GM23338 (cell line): ENCODE results near the gene ADCY7. TPM values are rescaled to one million over a fixed set of nuclear protein-coding genes. Genes with fewer than 3 reads are reported as not detected.
A peak's percentile ranks its signal among the peaks of the same experiment; 100 is the strongest.

ENCODE experiments used
- ATAC-seq: fragments of 200-7000 bp; cut with Tn5 transposase; 3 replicates; pipeline ENCODE4 v1.9.1; 2020
- DNase-seq: peaks from one replicate; pipeline ENCODE4 v3.0.0-alpha.2; 2015; ENCODE audit warnings: low spot score
- H2AFZ ChIP-seq: fragments of 200-600 bp; sonication (generic); 2 replicates; pipeline ENCODE4 v1.8.0; 2016; ENCODE audit warnings: antibody characterized with exemption, mild to moderate bottlenecking, moderate library complexity
- H3F3A ChIP-seq: fragments of 200-600 bp; sonication (generic); replicated peaks from 2 replicates; pipeline ENCODE4 v1.8.0; 2017; ENCODE audit warnings: antibody characterized with exemption, mixed run types, low read depth
- H3K27ac ChIP-seq: fragments of 200-600 bp; sonication (generic); 2 replicates; pipeline ENCODE4 v1.6.1; 2016; ENCODE audit warnings: low read depth
- H3K27me3 ChIP-seq: fragments of 200-600 bp; sonication (generic); 2 replicates; pipeline ENCODE4 v1.8.0; 2016; ENCODE audit warnings: mild to moderate bottlenecking, mixed run types, moderate library complexity; ENCODE audit not compliant: insufficient read depth
- H3K36me3 ChIP-seq: fragments of 200-600 bp; sonication (generic); 2 replicates; pipeline ENCODE4 v1.8.0; 2016; ENCODE audit warnings: mild to moderate bottlenecking; ENCODE audit not compliant: insufficient read depth
- H3K4me1 ChIP-seq: fragments of 200-600 bp; sonication (generic); 2 replicates; pipeline ENCODE4 v1.8.0; 2016; ENCODE audit warnings: mild to moderate bottlenecking, moderate library complexity; ENCODE audit not compliant: insufficient read depth
- H3K4me2 ChIP-seq: fragments of 200-600 bp; sonication (generic); 2 replicates; pipeline ENCODE4 v1.7.1; 2017; ENCODE audit warnings: mixed run types
- H3K4me3 ChIP-seq: fragments of 200-600 bp; sonication (generic); 2 replicates; pipeline ENCODE4 v1.6.1; 2016; ENCODE audit warnings: mixed run types
- H3K79me2 ChIP-seq: fragments of 200-600 bp; sonication (generic); replicated peaks from 2 replicates; pipeline ENCODE4 v1.8.0; 2017; ENCODE audit warnings: mild to moderate bottlenecking; ENCODE audit not compliant: insufficient read depth
- H3K9me2 ChIP-seq: fragments of 200-600 bp; sonication (generic); 2 replicates; pipeline ENCODE4 v1.8.0; 2017; ENCODE audit not compliant: insufficient read depth
- H4K20me1 ChIP-seq: fragments of 200-600 bp; sonication (generic); replicated peaks from 2 replicates; pipeline ENCODE4 v1.8.0; 2017; ENCODE audit warnings: mild to moderate bottlenecking; ENCODE audit not compliant: insufficient read depth
- H3K27ac Mint-ChIP-seq: 2 replicates; pipeline ENCODE4 v1.8.0; 2020; ENCODE audit warnings: inconsistent platforms, mild to moderate bottlenecking, moderate library complexity, mixed read lengths
- H3K27me3 Mint-ChIP-seq: 3 replicates; pipeline ENCODE4 v1.8.0; 2022; ENCODE audit warnings: low read depth, mild to moderate bottlenecking, moderate library complexity, mixed read lengths, inconsistent platforms; ENCODE audit not compliant: insufficient read depth, poor library complexity
- H3K36me3 Mint-ChIP-seq: 3 replicates; pipeline ENCODE4 v1.8.0; 2021; ENCODE audit warnings: low read depth, mild to moderate bottlenecking, inconsistent platforms, moderate library complexity, mixed read lengths
- H3K4me1 Mint-ChIP-seq: 3 replicates; pipeline ENCODE4 v1.8.0; 2020; ENCODE audit warnings: mild to moderate bottlenecking, inconsistent platforms, mixed read lengths
- H3K4me3 Mint-ChIP-seq: 3 replicates; pipeline ENCODE4 v1.8.0; 2021; ENCODE audit warnings: moderate library complexity, mild to moderate bottlenecking, inconsistent platforms, mixed read lengths
- H3K9me3 Mint-ChIP-seq: 3 replicates; pipeline ENCODE4 v1.8.0; 2020; ENCODE audit warnings: moderate library complexity, mild to moderate bottlenecking, inconsistent platforms, mixed read lengths
- CREB1 ChIP-seq: fragments of 250-450 bp; sonication (Bioruptor Pico); IDR thresholded peaks from 2 replicates; pipeline ENCODE4 v1.5.0; 2020; ENCODE audit warnings: low read depth, mild to moderate bottlenecking, moderate library complexity
- EZH2phosphoT487 ChIP-seq: fragments of 200-600 bp; sonication (generic); IDR thresholded peaks from one replicate; pipeline ENCODE4 v1.8.1; 2018; ENCODE audit warnings: antibody characterized with exemption; ENCODE audit not compliant: unreplicated experiment
- JUNB ChIP-seq: IDR thresholded peaks from one replicate; pipeline ENCODE4 v1.6.1; 2016; ENCODE audit warnings: antibody characterized with exemption; ENCODE audit not compliant: unreplicated experiment
- STAT1 ChIP-seq: IDR thresholded peaks from one replicate; pipeline ENCODE4 v1.6.1; 2016; ENCODE audit warnings: antibody characterized with exemption; ENCODE audit not compliant: unreplicated experiment
- long read RNA-seq: library from polyadenylated mRNA; unstranded; transcript quantifications from one replicate; pipeline ENCODE4 v2.0.0, GENCODE V29; 2020; ENCODE audit not compliant: unreplicated experiment
- polyA plus RNA-seq: library from polyadenylated mRNA; unstranded; fragments of >200 nt; fragmentation: Nextera tagmentation; extraction: Ambion mirVana; gene quantifications from 2 replicates; pipeline ENCODE4 v1.2.1, GENCODE V29; 2016
- total RNA-seq: library from RNA; depleted of rRNA; stranded (reverse); fragments of >200 nt; shearing (Covaris generic); gene quantifications from 2 replicates; pipeline ENCODE4 v1.2.3, GENCODE V29; 2014; rRNA removed
- TF ChIP-seq, protein P1 (sequence below): IDR thresholded peaks from 2 replicates; pipeline ENCODE4 v1.6.1; 2016; ENCODE audit warnings: antibody characterized with exemption
- TF ChIP-seq, protein P2 (sequence below), 2 experiments: fragments of 200-600 bp in 1 of 2; sonication (generic) in 1 of 2; conservative IDR thresholded peaks; 2 replicates each; pipeline versions ENCODE4 v1.5.1 to v1.6.1; 2016 to 2017; ENCODE audit warnings: antibody characterized with exemption in 2 of 2, low read depth in 2 of 2, mild to moderate bottlenecking in 2 of 2, moderate library complexity in 1 of 2

The ADCY7 gene
- total RNA-seq, result 10.5 and 10.8 TPM in 2 replicates
- polyA plus RNA-seq, result 2.4 and 2.5 TPM in 2 replicates
- long read RNA-seq, partial matches to known transcripts, result 0 of 2 reads
- long read RNA-seq, other reads (novel, unspliced or antisense), result 2 of 2 reads

GRCh38 chr16:50266337-50267091 lies at the start of gene ADCY7:
TSS of gene ADCY7 (plus strand) at chr16:50266551. CDS start at chr16:50288180, 21,629 bp downstream.
- Mint-ChIP-seq H3K36me3 (no peaks in the 10 kb centered on the region), H3K4me1 (peaks cover 14% of the 10 kb centered on the region), H3K9me3 (no peaks in the 10 kb centered on the region), H3K4me3 (no peak within 1 kb of the TSS), H3K27ac (no peak within 1 kb of the TSS), H3K27me3 (peaks cover 13% of the 10 kb centered on the region)
- H4K20me1 ChIP-seq, result no peaks in the 10 kb centered on the region
- H3K27me3 ChIP-seq, result no peaks in the 10 kb centered on the region
- no peaks in the 10 kb centered on the region for H3K36me3 ChIP-seq
- H2AFZ ChIP-seq, result 0 out of 2 replicates have a peak within 1 kb of the TSS, but pooled peaks have one; percentile 3
- H3K4me1 ChIP-seq, result peaks cover 7% of the 10 kb centered on the region; the same call in 1 of the 2 replicates
- H3K27ac ChIP-seq, result no peak within 1 kb of the TSS
- no peak within 1 kb of the TSS for H3K4me3 ChIP-seq
- peak within 1 kb of the TSS; percentile 38; the same call in 1 of the 2 replicates for H3K4me2 ChIP-seq
- DNase-seq (peak; percentile 57), ATAC-seq (peak; percentile 86)
- no peaks in the 10 kb centered on the region for H3K79me2 ChIP-seq
- TF ChIP-seq EZH2phosphoT487, result no peak
- no peak for TF ChIP-seq CREB1 (CRISPR knock-in tag)
- TF ChIP-seq STAT1, result no peak
- TF ChIP-seq, protein P1, sequence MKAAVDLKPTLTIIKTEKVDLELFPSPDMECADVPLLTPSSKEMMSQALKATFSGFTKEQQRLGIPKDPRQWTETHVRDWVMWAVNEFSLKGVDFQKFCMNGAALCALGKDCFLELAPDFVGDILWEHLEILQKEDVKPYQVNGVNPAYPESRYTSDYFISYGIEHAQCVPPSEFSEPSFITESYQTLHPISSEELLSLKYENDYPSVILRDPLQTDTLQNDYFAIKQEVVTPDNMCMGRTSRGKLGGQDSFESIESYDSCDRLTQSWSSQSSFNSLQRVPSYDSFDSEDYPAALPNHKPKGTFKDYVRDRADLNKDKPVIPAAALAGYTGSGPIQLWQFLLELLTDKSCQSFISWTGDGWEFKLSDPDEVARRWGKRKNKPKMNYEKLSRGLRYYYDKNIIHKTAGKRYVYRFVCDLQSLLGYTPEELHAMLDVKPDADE, result no peak
- H3F3A ChIP-seq, result no peaks in the 10 kb centered on the region
- H3K9me2 ChIP-seq, result no peaks in the 10 kb centered on the region

GRCh38 chr16:50219402-50219975 lies 46.9 kb upstream of the ADCY7 start:
- Mint-ChIP-seq H3K27me3 (peaks cover 3% of the 10 kb centered on the region), H3K27ac (no peak overlapping the region), H3K9me3 (no peaks in the 10 kb centered on the region), H3K4me1 (no peaks in the 10 kb centered on the region), H3K4me3 (no peak overlapping the region), H3K36me3 (peaks cover 19% of the 10 kb centered on the region)
- Histone ChIP-seq H3K9me2 (no peaks in the 10 kb centered on the region), H3F3A (no peaks in the 10 kb centered on the region), H3K4me1 (no peaks in the 10 kb centered on the region), H3K27ac (no peak overlapping the region), H3K27me3 (no peaks in the 10 kb centered on the region), H3K79me2 (no peaks in the 10 kb centered on the region), H2AFZ (no peak overlapping the region), H3K4me2 (no peak overlapping the region), H3K36me3 (peaks cover 11% of the 10 kb centered on the region; the same call in 1 of the 2 replicates), H4K20me1 (no peaks in the 10 kb centered on the region), H3K4me3 (no peak overlapping the region)
- no peak for TF ChIP-seq JUNB
- ATAC-seq (no peak), DNase-seq (no peak)

GRCh38 chr16:50224286-50224685 lies 42.1 kb upstream of the ADCY7 start:
- no peaks in the 10 kb centered on the region for H3K79me2 ChIP-seq
- H2AFZ ChIP-seq, result no peak overlapping the region
- peaks cover 5% of the 10 kb centered on the region; the same call in 1 of the 2 replicates for H3K36me3 ChIP-seq
- Mint-ChIP-seq H3K27ac (no peak overlapping the region), H3K36me3 (peaks cover 35% of the 10 kb centered on the region), H3K4me3 (no peak overlapping the region), H3K9me3 (no peaks in the 10 kb centered on the region), H3K27me3 (peaks cover 4% of the 10 kb centered on the region), H3K4me1 (no peaks in the 10 kb centered on the region)
- no peak overlapping the region for H3K27ac ChIP-seq
- no peak overlapping the region for H3K4me3 ChIP-seq
- H4K20me1 ChIP-seq, result no peaks in the 10 kb centered on the region
- no peak overlapping the region for H3K4me2 ChIP-seq
- ATAC-seq (no peak), DNase-seq (no peak)
- no peaks in the 10 kb centered on the region for H3K4me1 ChIP-seq
- no peaks in the 10 kb centered on the region for H3K9me2 ChIP-seq
- H3F3A ChIP-seq, result no peaks in the 10 kb centered on the region
- H3K27me3 ChIP-seq, result no peaks in the 10 kb centered on the region
- TF ChIP-seq, protein P2, sequence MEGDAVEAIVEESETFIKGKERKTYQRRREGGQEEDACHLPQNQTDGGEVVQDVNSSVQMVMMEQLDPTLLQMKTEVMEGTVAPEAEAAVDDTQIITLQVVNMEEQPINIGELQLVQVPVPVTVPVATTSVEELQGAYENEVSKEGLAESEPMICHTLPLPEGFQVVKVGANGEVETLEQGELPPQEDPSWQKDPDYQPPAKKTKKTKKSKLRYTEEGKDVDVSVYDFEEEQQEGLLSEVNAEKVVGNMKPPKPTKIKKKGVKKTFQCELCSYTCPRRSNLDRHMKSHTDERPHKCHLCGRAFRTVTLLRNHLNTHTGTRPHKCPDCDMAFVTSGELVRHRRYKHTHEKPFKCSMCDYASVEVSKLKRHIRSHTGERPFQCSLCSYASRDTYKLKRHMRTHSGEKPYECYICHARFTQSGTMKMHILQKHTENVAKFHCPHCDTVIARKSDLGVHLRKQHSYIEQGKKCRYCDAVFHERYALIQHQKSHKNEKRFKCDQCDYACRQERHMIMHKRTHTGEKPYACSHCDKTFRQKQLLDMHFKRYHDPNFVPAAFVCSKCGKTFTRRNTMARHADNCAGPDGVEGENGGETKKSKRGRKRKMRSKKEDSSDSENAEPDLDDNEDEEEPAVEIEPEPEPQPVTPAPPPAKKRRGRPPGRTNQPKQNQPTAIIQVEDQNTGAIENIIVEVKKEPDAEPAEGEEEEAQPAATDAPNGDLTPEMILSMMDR (conservative IDR thresholded peaks at IDR 0.05; ENCODE audit: low read depth in 2 of 2), result no peak
- TF ChIP-seq STAT1, result no peak
- no peak for TF ChIP-seq CREB1 (CRISPR knock-in tag)
